Tibial nerve (tissue), 4 donors: ENCODE results near the gene RBL2. TPM values are rescaled to one million over a fixed set of nuclear protein-coding genes. Genes with fewer than 3 reads are reported as not detected.
A peak's percentile ranks its signal among the peaks of the same experiment; 100 is the strongest.

Experiments
- DNase-seq, 2 donors: peaks; one replicate each; pipeline ENCODE4 v3.0.0-alpha.2; 2019; ENCODE audit warnings: low spot score in 2 of 2
- H3K27ac ChIP-seq, 4 donors: fragments of 200-600 bp; sonication (generic) in 3 of 4; one replicate each; pipeline ENCODE4 v1.5.1; 2017 to 2019; ENCODE audit warnings: mild to moderate bottlenecking in 1 of 4
- H3K27me3 ChIP-seq, 2 donors: fragments of 200-600 bp; sonication (generic) in 1 of 2; one replicate each; pipeline versions ENCODE4 v1.5.1 to v1.6.0; 2017 to 2019
- H3K36me3 ChIP-seq, 3 donors: fragments of 200-600 bp; sonication (generic); one replicate each; pipeline ENCODE4 v1.5.1; 2018 to 2019
- H3K4me1 ChIP-seq, 4 donors: fragments of 200-600 bp; sonication (generic) in 3 of 4; one replicate each; pipeline ENCODE4 v1.5.1; 2017 to 2019
- H3K4me3 ChIP-seq, 4 donors: fragments of 200-600 bp; sonication (generic) in 3 of 4; one replicate each; pipeline ENCODE4 v1.5.1; 2017 to 2019; ENCODE audit warnings: mild to moderate bottlenecking in 1 of 4, moderate library complexity in 1 of 4
- H3K9me3 ChIP-seq, 4 donors: fragments of 200-600 bp; sonication (generic) in 3 of 4; one replicate each; pipeline ENCODE4 v1.5.1; 2017 to 2019
- CTCF ChIP-seq, 5 experiments: fragments of 200-600 bp in 3 of 5; fragments of 450-650 bp in 2 of 5; sonication (generic) in 3 of 5; IDR thresholded peaks; one replicate each; pipeline ENCODE4 v1.5.1; 2016 to 2019; ENCODE audit warnings: antibody characterized with exemption in 5 of 5, mild to moderate bottlenecking in 3 of 5, moderate library complexity in 2 of 5
- EP300 ChIP-seq, 2 donors: sonication (generic); formaldehyde crosslinking; IDR thresholded peaks; one replicate each; pipeline ENCODE4 v1.6.1; 2017; ENCODE audit warnings: antibody characterized with exemption in 2 of 2, mild to moderate bottlenecking in 1 of 2
- POLR2A ChIP-seq, 2 donors: fragments of 450-650 bp; IDR thresholded peaks; one replicate each; pipeline ENCODE4 v1.6.1; 2017; ENCODE audit warnings: antibody characterized with exemption in 2 of 2, mild to moderate bottlenecking in 2 of 2, moderate library complexity in 2 of 2
- WGBS, 2 donors: methylation state at CpG; one replicate each; pipeline ENCODE4 v1.1.5; 2018; 5-methylcytosine and 5-hydroxymethylcytosine counted together
- total RNA-seq, 4 donors: library from RNA; depleted of rRNA; stranded (reverse); fragments of >200 nt; gene quantifications; one replicate each; pipeline ENCODE4 v1.1.0, GENCODE V29; 2016

The RBL2 gene
- total RNA-seq, 4 donors from 2014 or later = 98.1 to 139 (median 127) TPM

DNA sequence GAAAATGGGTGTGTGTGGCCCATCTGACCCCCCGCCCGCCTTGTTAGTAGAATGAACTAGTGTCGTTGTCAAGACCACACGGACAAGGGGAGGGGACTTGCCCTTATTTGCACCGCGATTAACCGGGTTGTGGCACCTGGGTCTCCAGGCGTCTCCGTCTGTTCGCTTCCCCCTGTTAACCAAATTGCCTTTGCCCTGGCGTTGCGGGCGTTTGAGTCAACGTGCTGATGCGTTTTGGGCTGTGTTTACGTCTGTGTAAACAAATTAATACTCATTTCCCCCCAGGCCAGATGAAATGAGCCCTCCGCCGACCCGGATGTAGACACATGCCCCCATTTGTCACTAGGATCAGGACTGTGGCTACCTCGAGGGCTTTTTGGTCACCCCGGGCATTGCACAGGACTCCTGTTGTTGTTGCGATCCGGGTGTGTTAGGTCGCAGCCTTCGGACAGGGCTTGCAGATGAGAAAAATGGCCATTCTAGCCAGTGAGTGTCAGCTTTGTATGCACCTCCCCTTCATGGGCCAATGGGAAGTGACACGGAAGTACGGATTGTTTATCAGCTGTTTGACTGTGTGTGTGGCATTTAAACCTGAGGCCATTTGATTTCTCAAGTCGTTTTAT is 906 bp downstream of the RBL2 start:
- 0% methylated on average over 24 to 25 of the region's 28 CpGs for WGBS, 2 donors
- Histone ChIP-seq H3K27me3 (no peaks in the 10 kb centered on the region), H3K36me3 (peaks cover 0 to 4% (median 0%) of the 10 kb centered on the region in 3 donors), H3K27ac (peak overlapping the region; percentile 90 to 98 (median 96)), H3K9me3 (no peaks in the 10 kb centered on the region), H3K4me1 (peaks cover 4 to 33% (median 11%) of the 10 kb centered on the region in 4 donors), H3K4me3 (peak overlapping the region; percentile 82 to 100 (median 96))
- DNase-seq = peak; percentile 55 to 83
- TF ChIP-seq EP300 (IDR thresholded peaks at IDR 0.05) (peak in 1 of 2 donors; percentile 91), CTCF (IDR thresholded peaks at IDR 0.05) (no peak), POLR2A (IDR thresholded peaks at IDR 0.05) (peak; percentile 35 to 50)

GRCh38 chr16:53440125-53440524 is 5.9 kb downstream of the RBL2 start:
- no peak overlapping the region for H3K27ac ChIP-seq
- H3K36me3 ChIP-seq = peaks cover 0 to 49% (median 3%) of the 10 kb centered on the region in 3 donors
- WGBS, 2 donors = 70 to 85% methylated on average over 5 of the region's 5 CpGs
- peaks cover 4 to 33% (median 11%) of the 10 kb centered on the region in 4 donors for H3K4me1 ChIP-seq
- H3K9me3 ChIP-seq = no peaks in the 10 kb centered on the region
- no peak for DNase-seq
- TF ChIP-seq EP300 (IDR thresholded peaks at IDR 0.05) (no peak), CTCF (IDR thresholded peaks at IDR 0.05) (no peak), POLR2A (IDR thresholded peaks at IDR 0.05) (no peak)
- H3K27me3 ChIP-seq = no peaks in the 10 kb centered on the region
- H3K4me3 ChIP-seq = no peak overlapping the region

- peaks cover 0 to 77% (median 3%) of the 10 kb centered on the region in 3 donors for H3K36me3 ChIP-seq
- H3K4me3 ChIP-seq = no peak overlapping the region
- DNase-seq = no peak
- no peaks in the 10 kb centered on the region for H3K9me3 ChIP-seq
- 92 to 95% methylated on average over 5 of the region's 5 CpGs for WGBS, 2 donors
- TF ChIP-seq EP300 (IDR thresholded peaks at IDR 0.05) = no peak
- no peak for TF ChIP-seq CTCF (IDR thresholded peaks at IDR 0.05)
- TF ChIP-seq POLR2A (IDR thresholded peaks at IDR 0.05) = no peak
- no peak overlapping the region for H3K27ac ChIP-seq
- H3K27me3 ChIP-seq = no peaks in the 10 kb centered on the region
- H3K4me1 ChIP-seq = no peaks in the 10 kb centered on the region
Measured at GRCh38 chr16:53445534-53445933, 11.3 kb downstream of the RBL2 start.

DNA sequence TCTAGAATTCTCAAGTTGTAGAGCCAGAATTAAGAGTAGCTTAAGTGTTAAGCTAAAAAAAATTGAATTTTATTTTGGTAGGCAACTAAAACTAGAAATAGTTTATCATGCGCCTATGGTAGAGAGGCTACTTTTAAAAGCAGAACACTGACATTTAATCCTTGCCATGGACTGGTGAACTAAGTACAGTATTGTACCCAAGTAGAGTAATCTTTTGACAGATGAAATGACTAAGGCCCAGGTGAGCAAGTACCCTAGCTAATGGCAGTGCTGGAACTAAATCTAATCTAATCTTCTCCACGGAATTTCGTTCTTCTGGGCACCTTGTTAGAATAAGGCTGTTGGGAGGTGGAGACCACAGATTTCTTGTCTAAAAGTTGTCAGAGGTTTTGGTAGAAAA is 11.8 kb downstream of the RBL2 start:
- TF ChIP-seq CTCF (IDR thresholded peaks at IDR 0.05) (no peak), EP300 (IDR thresholded peaks at IDR 0.05) (no peak), POLR2A (IDR thresholded peaks at IDR 0.05) (no peak)
- Histone ChIP-seq H3K4me1 (no peaks in the 10 kb centered on the region), H3K27me3 (no peaks in the 10 kb centered on the region), H3K27ac (no peak overlapping the region), H3K4me3 (no peak overlapping the region), H3K36me3 (peaks cover 0 to 75% (median 3%) of the 10 kb centered on the region in 3 donors), H3K9me3 (no peaks in the 10 kb centered on the region)
- 64 to 87% methylated on average over 3 of the region's 3 CpGs for WGBS, 2 donors
- DNase-seq = no peak

- no peak for DNase-seq
- Histone ChIP-seq H3K4me1 (no peaks in the 10 kb centered on the region), H3K9me3 (no peaks in the 10 kb centered on the region), H3K4me3 (no peak overlapping the region), H3K27ac (no peak overlapping the region), H3K36me3 (peaks cover 0 to 78% (median 8%) of the 10 kb centered on the region in 3 donors), H3K27me3 (no peaks in the 10 kb centered on the region)
- 88 to 93% methylated on average over 4 of the region's 4 CpGs for WGBS, 2 donors
- TF ChIP-seq CTCF (IDR thresholded peaks at IDR 0.05) = no peak
- no peak for TF ChIP-seq EP300 (IDR thresholded peaks at IDR 0.05)
- TF ChIP-seq POLR2A (IDR thresholded peaks at IDR 0.05) = no peak
Measured at GRCh38 chr16:53449816-53450517, 15.7 kb downstream of the RBL2 start.
